Muscle layer of colon (tissue), 2 donors: ENCODE results near the gene ZFP36L2.

Experiments used
- H3K27ac ChIP-seq: one replicate; pipeline ENCODE4 v1.7.0; 2013; ENCODE audit warnings: low read depth, mild to moderate bottlenecking, low read length, moderate library complexity
- H3K27me3 ChIP-seq, 2 donors: one replicate each; pipeline ENCODE4 v1.7.0; 2013; ENCODE audit warnings: low read length in 2 of 2, mild to moderate bottlenecking in 2 of 2; ENCODE audit not compliant: insufficient read depth in 2 of 2, control insufficient read depth in 1 of 2
- H3K36me3 ChIP-seq: one replicate; pipeline ENCODE4 v1.7.0; 2013; ENCODE audit warnings: mild to moderate bottlenecking, low read length; ENCODE audit not compliant: insufficient read depth
- H3K4me1 ChIP-seq: one replicate; pipeline ENCODE4 v1.7.0; 2013; ENCODE audit warnings: mild to moderate bottlenecking, low read length; ENCODE audit not compliant: insufficient read depth
- H3K4me3 ChIP-seq, 2 donors: one replicate each; pipeline ENCODE4 v1.7.0; 2013; ENCODE audit warnings: low read length in 2 of 2, low read depth in 1 of 2, mild to moderate bottlenecking in 1 of 2, moderate library complexity in 1 of 2
- H3K9ac ChIP-seq: one replicate; pipeline ENCODE4 v1.7.0; 2013; ENCODE audit warnings: low read length
- H3K9me3 ChIP-seq: one replicate; pipeline ENCODE4 v1.7.0; 2013; ENCODE audit warnings: mild to moderate bottlenecking, low read length
- donor health status: abdominal sarcoma.
- donor health status: Adenocarcinoma of cecum.

Gene ZFP36L2

GRCh38 chr2:43227830-43228281 lies 1.4 kb upstream of the ZFP36L2 start:
- Histone ChIP-seq H3K9ac (peak overlapping the region; percentile 33), H3K36me3 (peaks cover 25% of the 10 kb centered on the region), H3K9me3 (no peaks in the 10 kb centered on the region), H3K27ac (peak overlapping the region; percentile 96), H3K4me3 (peak overlapping the region; percentile 5 to 72), H3K4me1 (peaks cover 22% of the 10 kb centered on the region), H3K27me3 (no peaks in the 10 kb centered on the region)

- H3K9me3 ChIP-seq: no peaks in the 10 kb centered on the region
- peaks cover 32% of the 10 kb centered on the region for H3K36me3 ChIP-seq
- H3K27me3 ChIP-seq: no peaks in the 10 kb centered on the region
- H3K27ac ChIP-seq: peak overlapping the region; percentile 96
- H3K9ac ChIP-seq: peak overlapping the region; percentile 33
- peaks cover 26% of the 10 kb centered on the region for H3K4me1 ChIP-seq
- H3K4me3 ChIP-seq: peak overlapping the region; percentile 72 to 85
Observed at GRCh38 chr2:43226955-43227829, 786 bp upstream of the ZFP36L2 start.

DNA sequence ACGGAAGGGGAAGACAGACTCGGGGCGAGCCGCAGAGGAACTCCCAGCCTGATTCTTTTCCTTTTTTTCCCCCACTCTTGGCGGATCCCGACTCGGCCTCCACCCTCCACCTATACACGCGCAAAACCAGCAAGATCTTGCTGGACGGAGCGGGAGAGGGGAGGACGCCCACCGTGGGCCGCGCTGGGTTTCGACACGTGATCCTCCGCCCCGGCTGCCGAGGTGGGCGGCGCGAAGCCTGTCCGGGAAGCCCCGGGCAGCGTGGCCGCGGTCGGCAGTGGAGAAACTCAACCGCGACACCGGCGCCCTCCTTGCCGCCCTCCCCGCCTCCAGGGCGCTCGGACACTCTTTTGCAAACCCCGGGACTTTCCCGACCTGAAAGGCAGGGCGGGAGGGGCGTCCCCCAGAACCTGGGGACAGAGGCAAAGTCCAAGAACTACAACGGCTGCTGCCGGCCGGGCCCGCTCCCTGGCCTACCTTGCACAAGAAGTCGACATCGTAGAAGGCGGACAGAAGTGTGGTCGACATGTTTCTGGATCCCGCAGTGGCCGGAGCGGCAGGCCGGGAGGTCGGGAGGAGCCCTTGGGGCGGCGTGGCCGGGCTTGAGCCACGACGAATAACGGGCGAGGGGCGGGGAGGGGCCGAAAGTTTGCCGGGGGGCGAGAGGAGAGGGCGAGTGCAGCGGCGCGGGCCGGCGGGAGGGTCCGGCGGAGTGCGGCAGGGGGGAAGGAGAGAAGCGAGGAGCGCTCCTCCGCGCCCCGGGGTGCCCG lies 433 bp downstream of the ZFP36L2 start:
- H3K4me1 ChIP-seq: peaks cover 38% of the 10 kb centered on the region

GRCh38 chr2:43225093-43225787 lies 1.2 kb downstream of the ZFP36L2 start:
- peaks cover 23% of the 10 kb centered on the region for H3K36me3 ChIP-seq
- no peaks in the 10 kb centered on the region for H3K9me3 ChIP-seq
- H3K9ac ChIP-seq: peak overlapping the region; percentile 84
- H3K4me3 ChIP-seq: peak overlapping the region; percentile 89 to 94
- H3K27me3 ChIP-seq: no peaks in the 10 kb centered on the region
- peak overlapping the region; percentile 100 for H3K27ac ChIP-seq
- peaks cover 46% of the 10 kb centered on the region for H3K4me1 ChIP-seq

More for the DNA sequence above, 433 bp downstream of the ZFP36L2 start:
- Histone ChIP-seq H3K27ac (peak overlapping the region; percentile 100), H3K4me3 (peak overlapping the region; percentile 89 to 94), H3K27me3 (no peaks in the 10 kb centered on the region), H3K9me3 (no peaks in the 10 kb centered on the region), H3K9ac (peak overlapping the region; percentile 84), H3K36me3 (peaks cover 27% of the 10 kb centered on the region)

GRCh38 chr2:43224571-43225092 lies 1.8 kb downstream of the ZFP36L2 start:
- H3K4me3 ChIP-seq: peak overlapping the region; percentile 89 to 94
- H3K9me3 ChIP-seq: no peaks in the 10 kb centered on the region
- peak overlapping the region; percentile 84 for H3K9ac ChIP-seq
- peak overlapping the region; percentile 100 for H3K27ac ChIP-seq
- peaks cover 21% of the 10 kb centered on the region for H3K36me3 ChIP-seq
- no peaks in the 10 kb centered on the region for H3K27me3 ChIP-seq
- H3K4me1 ChIP-seq: peaks cover 49% of the 10 kb centered on the region

- Histone ChIP-seq H3K9me3 (no peaks in the 10 kb centered on the region), H3K27me3 (no peaks in the 10 kb centered on the region), H3K4me3 (peak overlapping the region; percentile 89 to 94), H3K9ac (peak overlapping the region; percentile 99), H3K4me1 (peaks cover 51% of the 10 kb centered on the region), H3K27ac (peak overlapping the region; percentile 100), H3K36me3 (peaks cover 21% of the 10 kb centered on the region)
Observed at GRCh38 chr2:43224131-43224570, 2.3 kb downstream of the ZFP36L2 start.

GRCh38 chr2:43223521-43224001 lies 2.8 kb downstream of the ZFP36L2 start:
- Histone ChIP-seq H3K4me1 (peaks cover 51% of the 10 kb centered on the region), H3K9ac (peak overlapping the region; percentile 99), H3K9me3 (no peaks in the 10 kb centered on the region)

DNA sequence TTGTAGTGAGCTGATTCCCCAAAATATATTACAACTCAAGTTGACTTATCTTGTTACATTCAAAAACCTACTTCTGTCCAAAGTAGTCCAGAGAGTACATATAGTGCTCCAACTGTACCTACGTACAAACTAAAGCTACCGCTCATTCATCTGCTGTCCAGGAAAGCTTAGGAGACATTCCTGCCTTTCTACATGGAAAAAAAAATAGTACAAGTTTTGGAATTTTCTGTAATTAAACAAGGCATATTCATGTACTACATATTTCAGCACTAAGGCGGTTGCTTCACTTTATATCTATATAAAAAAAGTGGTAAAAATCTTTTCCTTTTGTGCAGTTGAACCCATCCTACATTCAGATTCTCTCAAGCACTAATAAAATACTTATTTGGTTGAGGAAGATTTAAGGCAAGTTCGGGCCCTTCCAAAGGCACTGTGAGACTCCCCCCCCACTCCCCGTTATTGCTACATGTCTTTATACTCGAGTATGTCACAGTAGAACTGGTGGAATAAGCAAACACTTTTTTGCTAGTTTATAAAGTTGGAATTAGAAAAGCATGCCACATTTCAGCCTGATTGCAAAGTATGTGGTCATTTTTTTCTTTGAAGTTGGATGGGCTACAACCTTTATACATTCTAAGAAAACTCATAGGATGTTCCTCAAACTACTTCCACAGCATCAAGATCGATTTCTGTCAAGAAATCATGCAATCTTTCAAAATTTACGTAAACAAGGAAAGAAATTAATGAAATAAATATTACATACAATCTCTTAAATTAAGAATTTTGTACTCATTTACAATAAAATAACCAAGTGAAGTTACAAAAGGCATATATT lies 3.7 kb downstream of the ZFP36L2 start:
- Histone ChIP-seq H3K36me3 (peaks cover 21% of the 10 kb centered on the region), H3K9ac (peak overlapping the region; percentile 99), H3K9me3 (no peaks in the 10 kb centered on the region), H3K27ac (peak overlapping the region; percentile 100), H3K27me3 (no peaks in the 10 kb centered on the region), H3K4me1 (peaks cover 51% of the 10 kb centered on the region), H3K4me3 (peak overlapping the region; percentile 89 to 94)

More at GRCh38 chr2:43223521-43224001, 2.8 kb downstream of the ZFP36L2 start:
- peak overlapping the region; percentile 100 for H3K27ac ChIP-seq
- peak overlapping the region; percentile 89 to 94 for H3K4me3 ChIP-seq
- peaks cover 21% of the 10 kb centered on the region for H3K36me3 ChIP-seq
- no peaks in the 10 kb centered on the region for H3K27me3 ChIP-seq

- H3K4me3 ChIP-seq: peak overlapping the region; percentile 89 to 94
- no peaks in the 10 kb centered on the region for H3K27me3 ChIP-seq
- H3K27ac ChIP-seq: peak overlapping the region; percentile 100
- peaks cover 21% of the 10 kb centered on the region for H3K36me3 ChIP-seq
- H3K9me3 ChIP-seq: no peaks in the 10 kb centered on the region
- peak overlapping the region; percentile 99 for H3K9ac ChIP-seq
- peaks cover 55% of the 10 kb centered on the region for H3K4me1 ChIP-seq
Observed at GRCh38 chr2:43221763-43222474, 4.5 kb downstream of the ZFP36L2 start.
